Measurements from ENCODE around the gene ARHGEF6.

GRCh38 chrX:136781180-136781797 lies 557 bp upstream of the ARHGEF6 start:
- TF ChIP-seq CTCF (IDR thresholded peaks at IDR 0.05; ENCODE audit: poor library complexity, severe bottlenecking) = no peak
- TF ChIP-seq EZH2 (IDR thresholded peaks at IDR 0.05; ENCODE audit: borderline replicate concordance, insufficient read depth, low read length, poor library complexity, severe bottlenecking) = no peak
- no peak for TF ChIP-seq RAD21 (conservative IDR thresholded peaks at IDR 0.05)
- TF ChIP-seq EP300 (conservative IDR thresholded peaks at IDR 0.05; ENCODE audit: poor library complexity, severe bottlenecking) = no peak
- TF ChIP-seq SMC3 (conservative IDR thresholded peaks at IDR 0.05; ENCODE audit: poor library complexity) = no peak
- TF ChIP-seq POLR2AphosphoS5 (IDR thresholded peaks at IDR 0.05) = no peak
- TF ChIP-seq, protein P1, sequence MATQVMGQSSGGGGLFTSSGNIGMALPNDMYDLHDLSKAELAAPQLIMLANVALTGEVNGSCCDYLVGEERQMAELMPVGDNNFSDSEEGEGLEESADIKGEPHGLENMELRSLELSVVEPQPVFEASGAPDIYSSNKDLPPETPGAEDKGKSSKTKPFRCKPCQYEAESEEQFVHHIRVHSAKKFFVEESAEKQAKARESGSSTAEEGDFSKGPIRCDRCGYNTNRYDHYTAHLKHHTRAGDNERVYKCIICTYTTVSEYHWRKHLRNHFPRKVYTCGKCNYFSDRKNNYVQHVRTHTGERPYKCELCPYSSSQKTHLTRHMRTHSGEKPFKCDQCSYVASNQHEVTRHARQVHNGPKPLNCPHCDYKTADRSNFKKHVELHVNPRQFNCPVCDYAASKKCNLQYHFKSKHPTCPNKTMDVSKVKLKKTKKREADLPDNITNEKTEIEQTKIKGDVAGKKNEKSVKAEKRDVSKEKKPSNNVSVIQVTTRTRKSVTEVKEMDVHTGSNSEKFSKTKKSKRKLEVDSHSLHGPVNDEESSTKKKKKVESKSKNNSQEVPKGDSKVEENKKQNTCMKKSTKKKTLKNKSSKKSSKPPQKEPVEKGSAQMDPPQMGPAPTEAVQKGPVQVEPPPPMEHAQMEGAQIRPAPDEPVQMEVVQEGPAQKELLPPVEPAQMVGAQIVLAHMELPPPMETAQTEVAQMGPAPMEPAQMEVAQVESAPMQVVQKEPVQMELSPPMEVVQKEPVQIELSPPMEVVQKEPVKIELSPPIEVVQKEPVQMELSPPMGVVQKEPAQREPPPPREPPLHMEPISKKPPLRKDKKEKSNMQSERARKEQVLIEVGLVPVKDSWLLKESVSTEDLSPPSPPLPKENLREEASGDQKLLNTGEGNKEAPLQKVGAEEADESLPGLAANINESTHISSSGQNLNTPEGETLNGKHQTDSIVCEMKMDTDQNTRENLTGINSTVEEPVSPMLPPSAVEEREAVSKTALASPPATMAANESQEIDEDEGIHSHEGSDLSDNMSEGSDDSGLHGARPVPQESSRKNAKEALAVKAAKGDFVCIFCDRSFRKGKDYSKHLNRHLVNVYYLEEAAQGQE (IDR thresholded peaks at IDR 0.05; ENCODE audit: borderline replicate concordance) = no peak
